ENCODE measurements around the gene FNDC11. TPM values are rescaled to one million over a fixed set of nuclear protein-coding genes. Genes with fewer than 3 reads are reported as not detected.

Gene FNDC11
- total RNA-seq (2022; extraction: Qiagen RNA extraction; ENCODE audit: low read depth) = 0.09 to 0.30 TPM (median 0.24 TPM) in 4 of 5 replicates, not detected in the other

GRCh38 chr20:63553933-63554290 is at the start of gene FNDC11:
Gene FNDC11 (plus strand): TSS chr20:63554159. CDS start chr20:63555664, 1,505 bp downstream.

GRCh38 chr20:63520504-63520933 is 33.4 kb upstream of the FNDC11 start, which contains the start of gene PPDPF:
Gene PPDPF (plus strand): TSS chr20:63520765. CDS start chr20:63521309, 544 bp downstream.

GRCh38 chr20:63536997-63537524 is 16.9 kb upstream of the FNDC11 start, which contains the start of gene PTK6:
Gene PTK6 (minus strand): TSS chr20:63537376. CDS start chr20:63537314, 62 bp downstream.

GRCh38 chr20:63547725-63548480 is 6.1 kb upstream of the FNDC11 start, which contains the start of gene SRMS:
Gene SRMS (minus strand): TSS chr20:63547749. CDS start chr20:63547463, 286 bp downstream.

GRCh38 chr20:63574156-63574828 is 20.3 kb downstream of the FNDC11 start, which contains the start of gene HELZ2:
Gene HELZ2 (minus strand): TSS chr20:63574239. CDS start chr20:63572385, 1,854 bp downstream.

Other genes starting within 250 kb of the FNDC11 start
- gene CHRNA4, start 192.8 kb upstream of the FNDC11 start, total RNA-seq (2022; extraction: Qiagen RNA extraction; ENCODE audit: low read depth) = 0.16 to 0.29 TPM (median 0.20 TPM) in 5 replicates
- 0.50 to 0.68 TPM (median 0.60 TPM) in 5 replicates for gene KCNQ2, start 81.5 kb upstream of the FNDC11 start, total RNA-seq (2022; extraction: Qiagen RNA extraction; ENCODE audit: low read depth)
- 136 to 164 TPM (median 141 TPM) in 5 replicates for gene EEF1A2, start 55.1 kb upstream of the FNDC11 start, total RNA-seq (2022; extraction: Qiagen RNA extraction; ENCODE audit: low read depth)
- gene PPDPF, start 33.4 kb upstream of the FNDC11 start, total RNA-seq (2022; extraction: Qiagen RNA extraction; ENCODE audit: low read depth) = 277 to 347 TPM (median 317 TPM) in 5 replicates
- 2.2 to 3.0 TPM (median 2.4 TPM) in 5 replicates for gene PTK6, start 16.8 kb upstream of the FNDC11 start, total RNA-seq (2022; extraction: Qiagen RNA extraction; ENCODE audit: low read depth)
- not detected in 5 replicates for gene SRMS, start 6.4 kb upstream of the FNDC11 start, total RNA-seq (2022; extraction: Qiagen RNA extraction; ENCODE audit: low read depth)
- gene HELZ2, start 20.1 kb downstream of the FNDC11 start, total RNA-seq (2022; extraction: Qiagen RNA extraction; ENCODE audit: low read depth) = 7.7 to 10.0 TPM (median 9.7 TPM) in 5 replicates
- 8.8 to 11.9 TPM (median 11.0 TPM) in 5 replicates for gene GMEB2, start 72.9 kb downstream of the FNDC11 start, total RNA-seq (2022; extraction: Qiagen RNA extraction; ENCODE audit: low read depth)
- gene STMN3, start 99.3 kb downstream of the FNDC11 start, total RNA-seq (2022; extraction: Qiagen RNA extraction; ENCODE audit: low read depth) = 7.4 to 10.9 TPM (median 9.6 TPM) in 5 replicates
- gene RTEL1, start 104.2 kb downstream of the FNDC11 start, total RNA-seq (2022; extraction: Qiagen RNA extraction; ENCODE audit: low read depth) = 6.4 to 8.4 TPM (median 6.8 TPM) in 5 replicates
- 0.47 to 1.2 TPM (median 0.85 TPM) in 5 replicates for gene TNFRSF6B, start 142.5 kb downstream of the FNDC11 start, total RNA-seq (2022; extraction: Qiagen RNA extraction; ENCODE audit: low read depth)
- 26.9 to 38.3 TPM (median 34.2 TPM) in 5 replicates for gene ARFRP1, start 153.8 kb downstream of the FNDC11 start, total RNA-seq (2022; extraction: Qiagen RNA extraction; ENCODE audit: low read depth)
- gene ZGPAT, start 153.9 kb downstream of the FNDC11 start, total RNA-seq (2022; extraction: Qiagen RNA extraction; ENCODE audit: low read depth) = 22.0 to 29.9 TPM (median 26.8 TPM) in 5 replicates
- 6.2 to 10.5 TPM (median 8.5 TPM) in 5 replicates for gene LIME1, start 182.5 kb downstream of the FNDC11 start, total RNA-seq (2022; extraction: Qiagen RNA extraction; ENCODE audit: low read depth)
- 59.2 to 100 TPM (median 91.0 TPM) in 5 replicates for gene SLC2A4RG, start 185.6 kb downstream of the FNDC11 start, total RNA-seq (2022; extraction: Qiagen RNA extraction; ENCODE audit: low read depth)

Data from A549 treated with CpdA at 1 μM for 4 hours (cell line).